ENCODE measurements around the gene AVEN.

GRCh38 chr15:33846862-33847261, 192.1 kb downstream of the AVEN start:
- TF ChIP-seq GATA2 (IDR thresholded peaks at IDR 0.05; ENCODE audit: low read depth, low read length), result no peak
- no peak for TF ChIP-seq GATA3 (IDR thresholded peaks at IDR 0.05; ENCODE audit: low read depth, low read length)
